GM18909 (cell line): ENCODE results near the gene FGF14.
"Not testable (repeated sequence)": the region's sequence is repeated elsewhere in the genome, so short reads cannot be mapped to it uniquely, and the experiment has no call there.

Experiments used
- ATAC-seq: cut with Tn5 transposase; IDR thresholded peaks from one replicate; pipeline ENCODE4 v1.9.1; 2021; ENCODE audit warnings: mild to moderate bottlenecking; ENCODE audit not compliant: unreplicated experiment, poor library complexity

The FGF14 gene

GRCh38 chr13:102011455-102011854, 390.4 kb downstream of the FGF14 start:
- ATAC-seq: not testable (repeated sequence)

GRCh38 chr13:102003848-102004570, 397.8 kb downstream of the FGF14 start:
- no peak for ATAC-seq

- no peak for ATAC-seq
Observed at GRCh38 chr13:102002287-102002686, 399.6 kb downstream of the FGF14 start.

GRCh38 chr13:102000764-102001163, 401.1 kb downstream of the FGF14 start:
- no peak for ATAC-seq

GRCh38 chr13:101998129-101998528, 403.7 kb downstream of the FGF14 start:
- ATAC-seq: no peak

GRCh38 chr13:101996954-101997353, 404.9 kb downstream of the FGF14 start:
- no peak for ATAC-seq

GRCh38 chr13:101989798-101990350, 412.0 kb downstream of the FGF14 start:
- ATAC-seq: no peak

- ATAC-seq: no peak
Observed at GRCh38 chr13:101988140-101988539, 413.7 kb downstream of the FGF14 start.

GRCh38 chr13:101986316-101986715, 415.5 kb downstream of the FGF14 start:
- no peak for ATAC-seq

- no peak for ATAC-seq
Observed at GRCh38 chr13:101985321-101985720, 416.5 kb downstream of the FGF14 start.

- no peak for ATAC-seq
Observed at GRCh38 chr13:101982903-101983302, 418.9 kb downstream of the FGF14 start.

- no peak for ATAC-seq
Observed at GRCh38 chr13:101979825-101980224, 422.0 kb downstream of the FGF14 start.

- no peak for ATAC-seq
Observed at GRCh38 chr13:101978552-101979315, 423.1 kb downstream of the FGF14 start.

GRCh38 chr13:101977475-101977874, 424.4 kb downstream of the FGF14 start:
- no peak for ATAC-seq

GRCh38 chr13:101972191-101972590, 429.7 kb downstream of the FGF14 start:
- ATAC-seq: no peak

- ATAC-seq: no peak
Observed at GRCh38 chr13:101970341-101970740, 431.5 kb downstream of the FGF14 start.

GRCh38 chr13:101967781-101968180, 434.1 kb downstream of the FGF14 start:
- no peak for ATAC-seq

- ATAC-seq: no peak
Observed at GRCh38 chr13:101967216-101967615, 434.6 kb downstream of the FGF14 start.

GRCh38 chr13:101965096-101965495, 436.8 kb downstream of the FGF14 start:
- no peak for ATAC-seq

GRCh38 chr13:101959016-101959415, 442.8 kb downstream of the FGF14 start:
- ATAC-seq: no peak

GRCh38 chr13:101955764-101956163, 446.1 kb downstream of the FGF14 start:
- ATAC-seq: no peak
